ENCODE measurements around the gene RASL10A.

Gene RASL10A

GRCh38 chr22:29313126-29313575, 2.3 kb downstream of the RASL10A start:
- no peaks in the 10 kb centered on the region for H3K9me2 ChIP-seq (replicated peaks; ENCODE audit: low read depth, low read length)
- H3K36me3 ChIP-seq (ENCODE audit: insufficient read depth, low read length): no peaks in the 10 kb centered on the region
- H3K4me2 ChIP-seq (ENCODE audit: low read depth, low read length, poor library complexity, severe bottlenecking): no peak overlapping the region
- H3K4me3 ChIP-seq (ENCODE audit: low read length, poor library complexity, severe bottlenecking): no peak overlapping the region
- no peak overlapping the region for H2AFZ ChIP-seq (ENCODE audit: low read length)
- no peaks in the 10 kb centered on the region for H4K20me1 ChIP-seq (ENCODE audit: insufficient read depth, low read length, poor library complexity, severe bottlenecking)
- H3K9ac ChIP-seq (ENCODE audit: low read depth, low read length, poor library complexity, severe bottlenecking): no peak overlapping the region
- no peaks in the 10 kb centered on the region for H3K79me2 ChIP-seq (ENCODE audit: insufficient read depth, low read length)
- no peaks in the 10 kb centered on the region for H3K27me3 ChIP-seq (ENCODE audit: insufficient read depth, low read length, poor library complexity, severe bottlenecking)
- H3K4me1 ChIP-seq (ENCODE audit: insufficient read depth, low read length, poor library complexity, severe bottlenecking): peaks cover 16% of the 10 kb centered on the region
- TF ChIP-seq EZH2phosphoT487 (IDR thresholded peaks at IDR 0.05; ENCODE audit: borderline replicate concordance): no peak
- TF ChIP-seq CTCF (conservative IDR thresholded peaks at IDR 0.05; ENCODE audit: low read length): peak; percentile 54
- no peaks in the 10 kb centered on the region for H3K9me3 ChIP-seq (ENCODE audit: insufficient read depth, low read depth, low read length)
- no peaks in the 10 kb centered on the region; the same call in 1 of the 2 replicates for H3F3A ChIP-seq (ENCODE audit: low read depth)

- H3K9me2 ChIP-seq (replicated peaks; ENCODE audit: low read depth, low read length): no peaks in the 10 kb centered on the region
- peaks cover 20% of the 10 kb centered on the region for H3K4me1 ChIP-seq (ENCODE audit: insufficient read depth, low read length, poor library complexity, severe bottlenecking)
- no peak overlapping the region for H3K9ac ChIP-seq (ENCODE audit: low read depth, low read length, poor library complexity, severe bottlenecking)
- no peak for TF ChIP-seq EZH2phosphoT487 (IDR thresholded peaks at IDR 0.05; ENCODE audit: borderline replicate concordance)
- no peak for TF ChIP-seq CTCF (conservative IDR thresholded peaks at IDR 0.05; ENCODE audit: low read length)
- no peaks in the 10 kb centered on the region; the same call in 1 of the 2 replicates for H3F3A ChIP-seq (ENCODE audit: low read depth)
- no peak overlapping the region for H3K4me3 ChIP-seq (ENCODE audit: low read length, poor library complexity, severe bottlenecking)
- no peaks in the 10 kb centered on the region for H3K36me3 ChIP-seq (ENCODE audit: insufficient read depth, low read length)
- H3K4me2 ChIP-seq (ENCODE audit: low read depth, low read length, poor library complexity, severe bottlenecking): no peak overlapping the region
- H2AFZ ChIP-seq (ENCODE audit: low read length): no peak overlapping the region
- H3K9me3 ChIP-seq (ENCODE audit: insufficient read depth, low read depth, low read length): no peaks in the 10 kb centered on the region
- no peaks in the 10 kb centered on the region for H4K20me1 ChIP-seq (ENCODE audit: insufficient read depth, low read length, poor library complexity, severe bottlenecking)
- no peaks in the 10 kb centered on the region for H3K79me2 ChIP-seq (ENCODE audit: insufficient read depth, low read length)
- H3K27me3 ChIP-seq (ENCODE audit: insufficient read depth, low read length, poor library complexity, severe bottlenecking): no peaks in the 10 kb centered on the region
Measured at GRCh38 chr22:29312218-29313125, 3.0 kb downstream of the RASL10A start.

- no peaks in the 10 kb centered on the region for H3K79me2 ChIP-seq (ENCODE audit: insufficient read depth, low read length)
- H3K4me1 ChIP-seq (ENCODE audit: insufficient read depth, low read length, poor library complexity, severe bottlenecking): peaks cover 24% of the 10 kb centered on the region
- no peaks in the 10 kb centered on the region for H3K9me2 ChIP-seq (replicated peaks; ENCODE audit: low read depth, low read length)
- H3K9ac ChIP-seq (ENCODE audit: low read depth, low read length, poor library complexity, severe bottlenecking): no peak overlapping the region
- H4K20me1 ChIP-seq (ENCODE audit: insufficient read depth, low read length, poor library complexity, severe bottlenecking): no peaks in the 10 kb centered on the region
- H3K27me3 ChIP-seq (ENCODE audit: insufficient read depth, low read length, poor library complexity, severe bottlenecking): no peaks in the 10 kb centered on the region
- TF ChIP-seq EZH2phosphoT487 (IDR thresholded peaks at IDR 0.05; ENCODE audit: borderline replicate concordance): no peak
- TF ChIP-seq CTCF (conservative IDR thresholded peaks at IDR 0.05; ENCODE audit: low read length): no peak
- no peak overlapping the region for H3K4me3 ChIP-seq (ENCODE audit: low read length, poor library complexity, severe bottlenecking)
- no peaks in the 10 kb centered on the region for H3K36me3 ChIP-seq (ENCODE audit: insufficient read depth, low read length)
- no peaks in the 10 kb centered on the region; the same call in 1 of the 2 replicates for H3F3A ChIP-seq (ENCODE audit: low read depth)
- H3K4me2 ChIP-seq (ENCODE audit: low read depth, low read length, poor library complexity, severe bottlenecking): no peak overlapping the region
- H3K9me3 ChIP-seq (ENCODE audit: insufficient read depth, low read depth, low read length): no peaks in the 10 kb centered on the region
- H2AFZ ChIP-seq (ENCODE audit: low read length): no peak overlapping the region
Measured at GRCh38 chr22:29311464-29312217, 3.9 kb downstream of the RASL10A start.
